SK-N-SH treated with all-trans-retinoic acid at 6 μM for 48 hours (cell line): Measurements from ENCODE around the gene RAD51B.

Experiments used
- ARNTL ChIP-seq: fragments of 450-650 bp; formaldehyde crosslinking; IDR thresholded peaks from 2 replicates; pipeline ENCODE4 v1.5.0; 2020; ENCODE audit warnings: low read depth, mild to moderate bottlenecking, moderate library complexity, borderline replicate concordance
- BACH2 ChIP-seq: fragments of 250-450 bp; sonication (Bioruptor Pico); IDR thresholded peaks from 2 replicates; pipeline ENCODE4 v1.9.0; 2021; ENCODE audit warnings: mild to moderate bottlenecking, borderline replicate concordance
- CSDC2 ChIP-seq: fragments of 250-450 bp; sonication (Bioruptor Pico); IDR thresholded peaks from 2 replicates; pipeline ENCODE4 v1.5.0; 2020; ENCODE audit warnings: mild to moderate bottlenecking, moderate library complexity
- PPARA ChIP-seq: fragments of 250-450 bp; sonication (Bioruptor Pico); IDR thresholded peaks from 2 replicates; pipeline ENCODE4 v1.5.0; 2020; ENCODE audit warnings: mild to moderate bottlenecking, borderline replicate concordance
- RARB ChIP-seq: fragments of 250-450 bp; sonication (Bioruptor Pico); IDR thresholded peaks from 2 replicates; pipeline ENCODE4 v1.8.0; 2021; ENCODE audit warnings: mild to moderate bottlenecking, moderate library complexity
- TSHZ2 ChIP-seq: fragments of 250-450 bp; sonication (Bioruptor Pico); IDR thresholded peaks from 2 replicates; pipeline ENCODE4 v1.5.0; 2020; ENCODE audit warnings: mild to moderate bottlenecking, moderate library complexity
- ZFP3 ChIP-seq: fragments of 250-450 bp; sonication (Bioruptor Pico); IDR thresholded peaks from 2 replicates; pipeline ENCODE4 v1.5.0; 2020; ENCODE audit warnings: mild to moderate bottlenecking, moderate library complexity
- ZNF8 ChIP-seq: fragments of 450-650 bp; formaldehyde crosslinking; IDR thresholded peaks from 2 replicates; pipeline ENCODE4 v1.5.0; 2020; ENCODE audit warnings: mild to moderate bottlenecking, moderate library complexity
- TF ChIP-seq, protein P1 (sequence below): fragments of 250-450 bp; sonication (Bioruptor Pico); IDR thresholded peaks from 2 replicates; pipeline ENCODE4 v1.5.1; 2021; ENCODE audit warnings: mild to moderate bottlenecking, moderate library complexity
- TF ChIP-seq, protein P2 (sequence below): fragments of 250-450 bp; sonication (Bioruptor Pico); IDR thresholded peaks from 2 replicates; pipeline ENCODE4 v1.8.0; 2021; ENCODE audit warnings: low read depth, mild to moderate bottlenecking, moderate library complexity, borderline replicate concordance

DNA sequence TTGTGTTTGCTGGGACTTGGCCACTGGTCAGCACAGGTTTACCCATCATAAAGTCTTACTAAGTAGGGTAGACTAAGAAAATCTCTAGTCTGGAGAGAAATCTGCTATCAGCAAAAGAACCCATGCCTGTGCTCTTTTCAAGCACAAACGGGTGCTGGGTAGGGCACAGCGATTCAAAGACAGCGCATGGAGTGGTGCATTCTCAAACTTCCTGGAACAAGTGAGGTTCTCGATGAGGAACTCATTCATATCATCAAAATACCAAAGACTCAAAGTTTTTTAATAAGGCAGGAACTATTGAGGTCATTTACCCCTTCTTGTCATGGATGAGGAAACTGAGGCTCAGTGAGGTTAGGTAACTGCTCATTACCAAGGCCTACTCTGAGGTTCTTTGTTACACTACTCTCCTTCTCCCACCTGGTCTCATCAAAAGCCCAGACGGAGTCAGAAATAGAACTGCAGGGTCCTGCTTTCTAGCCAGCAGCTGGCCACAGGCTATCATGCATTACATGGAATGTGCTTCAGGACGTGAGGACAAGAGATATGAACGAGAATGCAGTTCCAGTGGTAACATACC is 583.0 kb downstream of the RAD51B start:
- TF ChIP-seq, protein P1, sequence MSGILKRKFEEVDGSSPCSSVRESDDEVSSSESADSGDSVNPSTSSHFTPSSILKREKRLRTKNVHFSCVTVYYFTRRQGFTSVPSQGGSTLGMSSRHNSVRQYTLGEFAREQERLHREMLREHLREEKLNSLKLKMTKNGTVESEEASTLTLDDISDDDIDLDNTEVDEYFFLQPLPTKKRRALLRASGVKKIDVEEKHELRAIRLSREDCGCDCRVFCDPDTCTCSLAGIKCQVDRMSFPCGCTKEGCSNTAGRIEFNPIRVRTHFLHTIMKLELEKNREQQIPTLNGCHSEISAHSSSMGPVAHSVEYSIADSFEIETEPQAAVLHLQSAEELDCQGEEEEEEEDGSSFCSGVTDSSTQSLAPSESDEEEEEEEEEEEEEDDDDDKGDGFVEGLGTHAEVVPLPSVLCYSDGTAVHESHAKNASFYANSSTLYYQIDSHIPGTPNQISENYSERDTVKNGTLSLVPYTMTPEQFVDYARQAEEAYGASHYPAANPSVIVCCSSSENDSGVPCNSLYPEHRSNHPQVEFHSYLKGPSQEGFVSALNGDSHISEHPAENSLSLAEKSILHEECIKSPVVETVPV (CRISPR knock-in tag): no peak
- no peak for TF ChIP-seq TSHZ2
- no peak for TF ChIP-seq BACH2
- TF ChIP-seq ZFP3: no peak
- no peak for TF ChIP-seq RARB (CRISPR knock-in tag)
- no peak for TF ChIP-seq PPARA (CRISPR knock-in tag)
- TF ChIP-seq ARNTL (CRISPR knock-in tag): no peak
- TF ChIP-seq, protein P2, sequence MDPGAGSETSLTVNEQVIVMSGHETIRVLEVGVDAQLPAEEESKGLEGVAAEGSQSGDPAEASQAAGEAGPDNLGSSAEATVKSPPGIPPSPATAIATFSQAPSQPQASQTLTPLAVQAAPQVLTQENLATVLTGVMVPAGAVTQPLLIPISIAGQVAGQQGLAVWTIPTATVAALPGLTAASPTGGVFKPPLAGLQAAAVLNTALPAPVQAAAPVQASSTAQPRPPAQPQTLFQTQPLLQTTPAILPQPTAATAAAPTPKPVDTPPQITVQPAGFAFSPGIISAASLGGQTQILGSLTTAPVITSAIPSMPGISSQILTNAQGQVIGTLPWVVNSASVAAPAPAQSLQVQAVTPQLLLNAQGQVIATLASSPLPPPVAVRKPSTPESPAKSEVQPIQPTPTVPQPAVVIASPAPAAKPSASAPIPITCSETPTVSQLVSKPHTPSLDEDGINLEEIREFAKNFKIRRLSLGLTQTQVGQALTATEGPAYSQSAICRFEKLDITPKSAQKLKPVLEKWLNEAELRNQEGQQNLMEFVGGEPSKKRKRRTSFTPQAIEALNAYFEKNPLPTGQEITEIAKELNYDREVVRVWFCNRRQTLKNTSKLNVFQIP (CRISPR knock-in tag): no peak
- no peak for TF ChIP-seq CSDC2 (CRISPR knock-in tag)
- no peak for TF ChIP-seq ZNF8 (CRISPR knock-in tag)
